Peyer's patch (tissue), 4 donors: ENCODE results near the gene PIR. TPM values are rescaled to one million over a fixed set of nuclear protein-coding genes. Genes with fewer than 3 reads are reported as not detected.

Experiments used
- DNase-seq, 3 donors: peaks; one replicate each; pipeline ENCODE4 v3.0.0-alpha.2; 2017 to 2019
- H3K27ac ChIP-seq, 4 donors: fragments of 200-600 bp; sonication (generic); one replicate each; pipeline ENCODE4 v1.5.1; 2016 to 2019
- H3K27me3 ChIP-seq, 2 donors: fragments of 200-600 bp; sonication (generic); one replicate each; pipeline ENCODE4 v1.5.1; 2019
- H3K36me3 ChIP-seq, 3 donors: fragments of 200-600 bp; sonication (generic); one replicate each; pipeline ENCODE4 v1.5.1; 2016 to 2019
- H3K4me1 ChIP-seq, 4 donors: fragments of 200-600 bp; sonication (generic); one replicate each; pipeline ENCODE4 v1.5.1; 2016 to 2019
- H3K4me3 ChIP-seq, 4 donors: fragments of 200-600 bp; sonication (generic); 1 replicate in 3 of 4; 2 replicates in 1 of 4; pipeline ENCODE4 v1.5.1; 2016 to 2019; ENCODE audit warnings: mild to moderate bottlenecking in 1 of 4
- H3K9me3 ChIP-seq, 4 donors: fragments of 200-600 bp; sonication (generic); one replicate each; pipeline ENCODE4 v1.5.1; 2016 to 2019; ENCODE audit warnings: mild to moderate bottlenecking in 1 of 4
- CTCF ChIP-seq, 6 experiments: fragments of 450-650 bp in 4 of 6; fragments of 200-600 bp in 2 of 6; sonication (generic) in 1 of 6; IDR thresholded peaks; one replicate each; pipeline ENCODE4 v1.5.1; 2017 to 2019; ENCODE audit warnings: antibody characterized with exemption in 6 of 6, mild to moderate bottlenecking in 3 of 6, moderate library complexity in 1 of 6
- POLR2A ChIP-seq, 2 donors: fragments of 450-650 bp; IDR thresholded peaks; one replicate each; pipeline ENCODE4 v1.5.1; 2017; ENCODE audit warnings: antibody characterized with exemption in 2 of 2, mild to moderate bottlenecking in 2 of 2, moderate library complexity in 2 of 2
- total RNA-seq, 4 donors: library from RNA; depleted of rRNA; stranded (reverse); fragments of >200 nt; gene quantifications; one replicate each; pipeline ENCODE4 v1.1.0, GENCODE V29; 2016

The PIR gene
- total RNA-seq, 4 donors from 2014 or later: 5.7 to 23.1 (median 15.8) TPM

- no peak for DNase-seq
- no peak overlapping the region for H3K27ac ChIP-seq
- no peaks in the 10 kb centered on the region for H3K27me3 ChIP-seq
- H3K4me3 ChIP-seq: no peak overlapping the region
- no peaks in the 10 kb centered on the region for H3K36me3 ChIP-seq
- no peaks in the 10 kb centered on the region for H3K4me1 ChIP-seq
- no peak for TF ChIP-seq POLR2A (IDR thresholded peaks at IDR 0.05)
- no peak for TF ChIP-seq CTCF (IDR thresholded peaks at IDR 0.05)
- no peaks in the 10 kb centered on the region for H3K9me3 ChIP-seq
Measured at GRCh38 chrX:15405846-15406245, 87.3 kb downstream of the PIR start.

GRCh38 chrX:15404401-15405096 is 88.6 kb downstream of the PIR start:
- no peaks in the 10 kb centered on the region for H3K36me3 ChIP-seq
- no peaks in the 10 kb centered on the region for H3K27me3 ChIP-seq
- H3K9me3 ChIP-seq: no peaks in the 10 kb centered on the region
- no peak for TF ChIP-seq POLR2A (IDR thresholded peaks at IDR 0.05)
- TF ChIP-seq CTCF (IDR thresholded peaks at IDR 0.05): no peak
- H3K4me1 ChIP-seq: no peaks in the 10 kb centered on the region
- DNase-seq: no peak
- no peak overlapping the region for H3K27ac ChIP-seq
- no peak overlapping the region for H3K4me3 ChIP-seq

- TF ChIP-seq POLR2A (IDR thresholded peaks at IDR 0.05): no peak
- no peak for TF ChIP-seq CTCF (IDR thresholded peaks at IDR 0.05)
- Histone ChIP-seq H3K9me3 (no peaks in the 10 kb centered on the region), H3K4me1 (no peaks in the 10 kb centered on the region), H3K4me3 (no peak overlapping the region), H3K36me3 (no peaks in the 10 kb centered on the region), H3K27me3 (no peaks in the 10 kb centered on the region), H3K27ac (no peak overlapping the region)
- DNase-seq: no peak
Measured at GRCh38 chrX:15401378-15401777, 91.8 kb downstream of the PIR start.

- H3K4me3 ChIP-seq: no peak overlapping the region
- H3K4me1 ChIP-seq: no peaks in the 10 kb centered on the region
- DNase-seq: no peak
- no peaks in the 10 kb centered on the region for H3K9me3 ChIP-seq
- H3K36me3 ChIP-seq: no peaks in the 10 kb centered on the region
- TF ChIP-seq POLR2A (IDR thresholded peaks at IDR 0.05) (no peak), CTCF (IDR thresholded peaks at IDR 0.05) (no peak)
- no peaks in the 10 kb centered on the region for H3K27me3 ChIP-seq
- H3K27ac ChIP-seq: no peak overlapping the region
Measured at GRCh38 chrX:15399962-15400391, 93.2 kb downstream of the PIR start.

GRCh38 chrX:15398874-15399273 is 94.3 kb downstream of the PIR start:
- no peaks in the 10 kb centered on the region for H3K36me3 ChIP-seq
- DNase-seq: no peak
- H3K9me3 ChIP-seq: no peaks in the 10 kb centered on the region
- no peak overlapping the region for H3K27ac ChIP-seq
- no peak overlapping the region for H3K4me3 ChIP-seq
- no peaks in the 10 kb centered on the region for H3K27me3 ChIP-seq
- H3K4me1 ChIP-seq: no peaks in the 10 kb centered on the region
- no peak for TF ChIP-seq CTCF (IDR thresholded peaks at IDR 0.05)
- no peak for TF ChIP-seq POLR2A (IDR thresholded peaks at IDR 0.05)
